GM10248 (cell line): ENCODE measurements around the gene ACADVL.

Experiments
- CTCF ChIA-PET: fragments of 300-600 bp; sonication (Branson Sonifier 250); formaldehyde crosslinking; extraction: SDS; loops from one replicate; lab custom pipeline; 2021; ENCODE audit warnings: antibody characterized with exemption; lab: Yijun Ruan, JAX
- POLR2A ChIA-PET: fragments of 350-650 bp; sonication (Branson Sonifier 250); formaldehyde crosslinking; extraction: SDS; loops from one replicate; lab custom pipeline; 2020; ENCODE audit warnings: antibody characterized with exemption; lab: Yijun Ruan, JAX
- DNase-seq: peaks from one replicate; pipeline ENCODE4 v3.0.0; 2012; ENCODE audit errors: extremely low spot score
- CTCF ChIP-seq: IDR thresholded peaks from 2 replicates; pipeline ENCODE4 v1.5.1; 2012; ENCODE audit warnings: mild to moderate bottlenecking, low read depth; ENCODE audit errors: extremely low read depth, missing control alignments, control extremely low read depth

Gene ACADVL

GRCh38 chr17:7224110-7224509 is 4.4 kb downstream of the ACADVL start:
- CTCF ChIA-PET: no interaction called here
- no peak for TF ChIP-seq CTCF
- POLR2A ChIA-PET: interaction anchor here (1.6 kb wide), 1 partner anchor 11 kb away, joined by 3 read pairs; no protein-coding TSS in a partner anchor
- no peak for DNase-seq

DNA sequence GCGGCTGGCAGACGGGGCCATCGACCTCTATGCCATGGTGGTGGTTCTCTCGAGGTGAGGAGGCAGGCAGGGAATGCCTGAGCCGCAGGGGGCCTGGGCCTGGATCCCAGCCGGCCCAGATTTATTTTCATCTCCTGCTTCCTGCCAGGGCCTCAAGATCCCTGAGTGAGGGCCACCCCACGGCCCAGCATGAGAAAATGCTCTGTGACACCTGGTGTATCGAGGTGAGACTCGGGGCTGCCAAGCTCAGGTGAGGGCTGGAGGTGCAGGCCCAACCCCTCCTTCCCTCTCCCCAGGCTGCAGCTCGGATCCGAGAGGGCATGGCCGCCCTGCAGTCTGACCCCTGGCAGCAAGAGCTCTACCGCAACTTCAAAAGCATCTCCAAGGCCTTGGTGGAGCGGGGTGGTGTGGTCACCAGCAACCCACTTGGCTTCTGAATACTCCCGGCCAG is 4.9 kb downstream of the ACADVL start:
- TF ChIP-seq CTCF: no peak
- ChIA-PET POLR2A (interaction anchor here (1.6 kb wide), 1 partner anchor 11 kb away, joined by 3 read pairs; no protein-coding TSS in a partner anchor), CTCF (no interaction called here)
- DNase-seq: no peak

- POLR2A ChIA-PET: interaction anchor here (1.6 kb wide), 1 partner anchor 10 kb away, joined by 3 read pairs; no protein-coding TSS in a partner anchor
- DNase-seq: no peak
- TF ChIP-seq CTCF: no peak
- CTCF ChIA-PET: no interaction called here
Observed at GRCh38 chr17:7225711-7226331, 6.1 kb downstream of the ACADVL start.

DNA sequence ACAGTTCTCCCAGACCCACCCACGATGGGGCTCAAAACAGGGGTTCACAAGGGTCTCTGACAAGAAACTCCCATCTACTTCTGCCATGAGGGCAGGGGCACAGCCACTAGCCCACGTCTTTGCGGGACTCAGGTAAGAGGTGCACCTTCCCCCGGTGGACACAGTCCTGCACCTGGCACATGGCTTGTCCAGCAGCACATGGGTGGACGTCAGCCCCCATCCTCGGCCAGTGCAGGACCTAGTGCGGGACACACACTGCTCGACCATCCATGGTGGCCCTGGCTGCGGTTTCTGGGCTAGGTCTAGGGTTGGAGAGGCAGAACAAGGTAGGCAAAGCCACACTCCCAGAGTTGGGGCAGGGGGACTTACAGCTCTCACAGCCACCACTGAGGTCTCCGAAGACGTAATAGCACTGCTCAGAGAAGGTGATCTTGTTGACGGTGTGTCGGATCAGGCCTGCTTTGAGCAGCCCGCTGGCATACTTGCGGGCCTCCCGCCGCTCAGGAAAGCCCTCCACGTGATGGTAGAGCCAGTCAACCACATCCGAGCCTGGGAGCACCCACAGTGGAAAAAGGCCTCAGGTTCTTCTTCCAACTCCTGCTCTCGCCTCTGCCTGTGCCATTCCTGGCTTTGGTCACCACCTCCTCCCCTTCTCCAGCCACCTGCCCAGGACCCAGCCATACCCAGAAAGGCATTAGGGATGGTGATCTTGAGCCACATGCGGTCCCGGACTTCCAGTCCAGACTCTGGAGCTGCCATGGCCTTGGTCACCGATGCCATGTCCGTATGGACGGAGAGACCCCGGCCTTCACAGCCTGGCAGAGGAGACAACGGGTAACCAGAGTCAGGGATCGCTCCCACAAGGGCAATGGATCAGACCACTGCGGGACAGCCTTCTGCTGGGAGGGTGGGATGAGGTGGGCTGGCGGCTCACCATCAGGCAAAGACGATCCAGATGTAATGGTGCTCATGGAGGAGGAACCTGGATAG is 7.3 kb downstream of the ACADVL start:
- POLR2A ChIA-PET: no interaction called here
- CTCF ChIA-PET: no interaction called here
- no peak for DNase-seq
- no peak for TF ChIP-seq CTCF

DNA sequence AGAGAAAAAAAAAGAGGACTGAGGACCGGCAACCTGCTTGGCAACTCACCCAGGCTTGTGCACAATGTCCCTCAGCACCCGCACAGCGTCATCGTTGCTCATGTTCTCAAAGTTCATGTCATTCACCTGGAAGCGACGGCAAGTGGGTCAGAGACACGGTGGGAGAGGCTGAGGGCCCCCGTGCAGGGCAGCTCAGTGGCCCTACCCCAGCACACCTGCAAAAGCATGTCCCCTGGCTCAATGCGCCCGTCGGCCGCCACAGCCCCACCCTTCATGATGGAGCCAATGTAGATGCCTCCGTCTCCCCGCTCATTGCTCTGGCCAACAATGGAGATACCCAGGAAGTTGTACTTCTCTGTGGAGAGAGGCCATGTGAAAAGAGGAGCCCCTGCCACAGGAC is 9.2 kb downstream of the ACADVL start:
- POLR2A ChIA-PET: interaction anchor here (1.3 kb wide), 1 partner anchor 8 kb away, joined by 4 read pairs; no protein-coding TSS in a partner anchor
- no peak for TF ChIP-seq CTCF
- no peak for DNase-seq
- CTCF ChIA-PET: interaction anchor here (2.0 kb wide), 1 partner anchor 9 kb away, joined by 4 read pairs; the partner anchor contains the start of genes ACADVL and DLG4

GRCh38 chr17:7229504-7229903 is 9.8 kb downstream of the ACADVL start:
- POLR2A ChIA-PET: interaction anchor here (1.3 kb wide), 1 partner anchor 9 kb away, joined by 4 read pairs; no protein-coding TSS in a partner anchor
- TF ChIP-seq CTCF: no peak
- DNase-seq: no peak
- CTCF ChIA-PET: interaction anchor here (2.0 kb wide), 1 partner anchor 10 kb away, joined by 4 read pairs; the partner anchor contains the start of genes ACADVL and DLG4
